GM10266 (cell line): Measurements from ENCODE around the gene PCBP3.

Source experiments
- DNase-seq: peaks from one replicate; pipeline ENCODE4 v3.0.0; 2012; ENCODE audit errors: extremely low spot score
- TF ChIP-seq, protein P1 (sequence below): IDR thresholded peaks from 2 replicates; pipeline ENCODE4 v1.5.1; 2012; ENCODE audit warnings: mild to moderate bottlenecking, low read depth; ENCODE audit not compliant: control insufficient read depth, insufficient read depth; ENCODE audit errors: missing control alignments

The PCBP3 gene

GRCh38 chr21:45801129-45801964, 157.8 kb downstream of the PCBP3 start:
- TF ChIP-seq, protein P1, sequence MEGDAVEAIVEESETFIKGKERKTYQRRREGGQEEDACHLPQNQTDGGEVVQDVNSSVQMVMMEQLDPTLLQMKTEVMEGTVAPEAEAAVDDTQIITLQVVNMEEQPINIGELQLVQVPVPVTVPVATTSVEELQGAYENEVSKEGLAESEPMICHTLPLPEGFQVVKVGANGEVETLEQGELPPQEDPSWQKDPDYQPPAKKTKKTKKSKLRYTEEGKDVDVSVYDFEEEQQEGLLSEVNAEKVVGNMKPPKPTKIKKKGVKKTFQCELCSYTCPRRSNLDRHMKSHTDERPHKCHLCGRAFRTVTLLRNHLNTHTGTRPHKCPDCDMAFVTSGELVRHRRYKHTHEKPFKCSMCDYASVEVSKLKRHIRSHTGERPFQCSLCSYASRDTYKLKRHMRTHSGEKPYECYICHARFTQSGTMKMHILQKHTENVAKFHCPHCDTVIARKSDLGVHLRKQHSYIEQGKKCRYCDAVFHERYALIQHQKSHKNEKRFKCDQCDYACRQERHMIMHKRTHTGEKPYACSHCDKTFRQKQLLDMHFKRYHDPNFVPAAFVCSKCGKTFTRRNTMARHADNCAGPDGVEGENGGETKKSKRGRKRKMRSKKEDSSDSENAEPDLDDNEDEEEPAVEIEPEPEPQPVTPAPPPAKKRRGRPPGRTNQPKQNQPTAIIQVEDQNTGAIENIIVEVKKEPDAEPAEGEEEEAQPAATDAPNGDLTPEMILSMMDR = no peak
- no peak for DNase-seq

DNA sequence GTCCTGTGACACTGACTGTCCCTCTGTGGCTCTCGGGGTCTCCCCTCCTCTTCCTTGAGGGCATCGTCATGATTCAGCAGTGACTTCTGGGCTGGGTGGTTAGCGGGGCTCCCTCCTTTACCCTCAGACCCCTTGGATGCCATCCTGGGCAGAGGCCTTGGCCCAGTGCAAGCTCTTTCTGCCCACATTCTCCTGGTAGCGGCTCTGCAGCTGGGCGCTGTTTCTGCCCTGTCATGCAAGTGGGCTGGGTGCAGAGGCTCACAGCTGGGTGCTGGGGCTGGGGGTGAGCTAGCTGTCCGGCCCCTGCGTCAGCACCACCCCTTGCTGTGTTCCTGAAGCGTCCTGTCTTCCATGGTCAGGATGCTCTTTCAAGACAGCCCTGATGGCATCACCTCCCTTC, 158.5 kb downstream of the PCBP3 start:
- DNase-seq = no peak
- TF ChIP-seq, protein P1 = no peak

DNA sequence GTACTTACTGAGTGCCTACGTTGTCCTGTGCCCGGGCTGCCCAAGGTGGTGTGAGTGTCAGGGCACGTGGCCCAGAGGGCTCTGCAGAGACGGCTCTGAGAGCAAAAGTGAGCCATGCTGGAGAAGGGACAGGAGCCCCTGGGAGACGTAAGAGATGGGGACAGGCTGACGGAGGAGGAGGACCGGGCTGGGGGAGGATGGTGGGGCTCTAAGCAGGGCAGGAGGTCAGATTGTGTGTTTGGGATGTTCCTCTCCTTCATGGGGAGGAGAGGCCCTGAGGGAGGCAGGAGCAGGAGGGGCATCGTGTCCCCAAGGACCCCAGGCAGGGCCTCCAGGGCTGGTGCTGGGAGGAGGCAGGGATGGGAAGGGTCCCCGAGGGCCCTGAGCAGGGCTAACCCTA, 158.9 kb downstream of the PCBP3 start:
- TF ChIP-seq, protein P1 = no peak
- DNase-seq = no peak

DNA sequence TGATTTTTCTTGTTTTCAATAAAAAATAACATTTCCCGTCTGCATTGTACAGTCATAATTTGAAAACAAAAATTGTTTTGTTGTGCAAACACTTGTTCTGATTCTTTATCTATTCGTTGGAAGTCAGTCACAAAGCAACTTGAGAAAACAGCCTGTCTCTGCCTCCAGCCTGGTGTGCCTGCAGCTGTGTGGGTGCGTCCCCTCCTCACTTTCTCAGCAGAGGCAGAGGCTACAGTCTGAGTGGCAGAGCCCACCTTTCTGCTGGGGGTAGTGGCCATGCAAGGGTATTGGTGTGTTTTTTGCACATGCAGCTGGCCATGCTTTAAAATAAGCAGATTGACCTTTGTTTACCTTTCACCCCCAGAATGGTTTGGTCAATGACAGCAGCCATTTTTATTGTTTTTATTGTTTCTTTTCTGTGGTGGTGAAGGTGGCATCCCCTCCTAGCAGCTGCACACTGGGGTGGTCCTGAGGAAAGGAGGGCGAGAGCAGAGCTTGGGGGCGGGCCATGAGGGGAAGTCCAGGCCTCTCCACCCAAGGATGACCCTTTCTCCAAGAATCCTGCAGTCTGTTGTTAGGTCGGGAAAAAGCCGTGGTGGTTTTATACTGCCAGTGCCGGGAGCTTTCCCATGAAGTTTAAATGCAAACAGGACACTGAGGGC, 159.6 kb downstream of the PCBP3 start:
- TF ChIP-seq, protein P1 = no peak
- no peak for DNase-seq

GRCh38 chr21:45803618-45804340, 160.3 kb downstream of the PCBP3 start:
- DNase-seq = no peak
- TF ChIP-seq, protein P1 = no peak

GRCh38 chr21:45804809-45805313, 161.3 kb downstream of the PCBP3 start:
- TF ChIP-seq, protein P1 = no peak
- DNase-seq = no peak
